Peyer's patch (tissue), 4 donors: ENCODE measurements around the gene NUP42.

ENCODE experiments used
- CTCF ChIP-seq, 6 experiments: fragments of 450-650 bp in 4 of 6; fragments of 200-600 bp in 2 of 6; sonication (generic) in 1 of 6; IDR thresholded peaks; one replicate each; pipeline ENCODE4 v1.5.1; 2017 to 2019; ENCODE audit warnings: antibody characterized with exemption in 6 of 6, mild to moderate bottlenecking in 3 of 6, moderate library complexity in 1 of 6
- POLR2A ChIP-seq, 2 donors: fragments of 450-650 bp; IDR thresholded peaks; one replicate each; pipeline ENCODE4 v1.5.1; 2017; ENCODE audit warnings: antibody characterized with exemption in 2 of 2, mild to moderate bottlenecking in 2 of 2, moderate library complexity in 2 of 2

DNA sequence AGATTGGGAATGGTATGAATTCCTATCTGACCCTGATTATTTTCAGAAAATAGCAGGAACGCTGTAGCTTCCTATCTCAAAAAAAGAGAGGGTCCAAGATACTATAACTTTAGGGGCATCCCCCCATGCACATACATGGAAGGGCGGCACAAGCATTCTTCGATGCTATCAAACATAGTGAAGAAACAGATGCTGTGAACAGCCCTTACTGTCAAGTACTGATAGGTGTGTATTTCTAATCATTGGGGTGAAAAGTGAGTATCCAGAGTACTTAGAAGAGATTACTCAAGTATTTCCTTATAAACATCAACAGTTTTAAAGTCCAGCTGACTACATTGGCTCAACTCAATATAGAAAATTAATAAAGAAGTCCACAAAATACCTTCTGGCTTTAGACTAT is 17.0 kb upstream of the NUP42 start:
- TF ChIP-seq POLR2A (IDR thresholded peaks at IDR 0.05) (no peak), CTCF (IDR thresholded peaks at IDR 0.05) (no peak)
